Upper lobe of left lung (tissue), 6 donors: ENCODE measurements around the gene TMEM101. TPM values are rescaled to one million over a fixed set of nuclear protein-coding genes. Genes with fewer than 3 reads are reported as not detected.
"Not testable (repeated sequence)": the region's sequence is repeated elsewhere in the genome, so short reads cannot be mapped to it uniquely, and the experiment has no call there.

Source experiments
- ATAC-seq, 2 donors: fragments of 200-7000 bp; cut with Tn5 transposase; one replicate each; pipeline ENCODE4 v1.9.1; 2022; ENCODE audit warnings: mild to moderate bottlenecking in 2 of 2, moderate library complexity in 2 of 2; ENCODE audit not compliant: low FRiP score in 2 of 2
- DNase-seq, 2 donors: peaks; one replicate each; pipeline ENCODE4 v3.0.0-alpha.2; 2019 to 2020
- H3K27ac ChIP-seq, 4 donors: fragments of 200-600 bp; sonication (generic); one replicate each; pipeline ENCODE4 v1.5.1; 2016 to 2019
- H3K27me3 ChIP-seq, 4 donors: fragments of 200-600 bp; sonication (generic); one replicate each; pipeline ENCODE4 v1.5.1; 2017 to 2019
- H3K36me3 ChIP-seq, 4 donors: fragments of 200-600 bp; sonication (generic); one replicate each; pipeline ENCODE4 v1.5.1; 2016 to 2019
- H3K4me1 ChIP-seq, 4 donors: fragments of 200-600 bp; sonication (generic); one replicate each; pipeline ENCODE4 v1.5.1; 2018 to 2019
- H3K4me3 ChIP-seq, 4 donors: fragments of 200-600 bp; sonication (generic); one replicate each; pipeline ENCODE4 v1.5.1; 2017 to 2019; ENCODE audit warnings: mild to moderate bottlenecking in 2 of 4, moderate library complexity in 1 of 4
- H3K9me3 ChIP-seq, 4 donors: fragments of 200-600 bp; sonication (generic); one replicate each; pipeline ENCODE4 v1.5.1; 2018 to 2019
- EP300 ChIP-seq, 4 donors: sonication (generic); formaldehyde crosslinking; IDR thresholded peaks; one replicate each; pipeline ENCODE4 v1.5.1; 2017; ENCODE audit warnings: antibody characterized with exemption in 4 of 4, control low read depth in 2 of 4
- POLR2A ChIP-seq, 4 donors: fragments of 450-650 bp; IDR thresholded peaks; one replicate each; pipeline ENCODE4 v1.5.1; 2016 to 2017; ENCODE audit warnings: antibody characterized with exemption in 4 of 4, mild to moderate bottlenecking in 2 of 4
- POLR2AphosphoS5 ChIP-seq, 2 donors: sonication (generic); formaldehyde crosslinking; IDR thresholded peaks; one replicate each; pipeline ENCODE4 v1.5.1; 2017; ENCODE audit warnings: antibody characterized with exemption in 2 of 2
- WGBS, 2 donors: methylation state at CpG; one replicate each; pipeline ENCODE4 v1.1.5; 2017 to 2018; 5-methylcytosine and 5-hydroxymethylcytosine counted together
- total RNA-seq, 6 donors: library from RNA; depleted of rRNA in 4 of 6; stranded (reverse); fragments of >200 nt in 4 of 6; gene quantifications; one replicate each; pipeline versions ENCODE4 v1.1.0 to v1.2.1, GENCODE V29; 2016 to 2021
- TF ChIP-seq, protein P1 (sequence below), 6 experiments: fragments of 450-650 bp in 4 of 6; fragments of 200-600 bp in 2 of 6; sonication (generic) in 2 of 6; IDR thresholded peaks; one replicate each; pipeline ENCODE4 v1.5.1; 2016 to 2019; ENCODE audit warnings: antibody characterized with exemption in 6 of 6
- donor health status: DM: no; HTN: no; CAD: no; lungs with moderate emphysema.
- donor health status: DM: no; HTN: yes; CAD: no; lungs with severe emphysema.

The TMEM101 gene
- total RNA-seq, 6 donors from 2014 or later, result 10.5 to 36.9 (median 29.1) TPM

DNA sequence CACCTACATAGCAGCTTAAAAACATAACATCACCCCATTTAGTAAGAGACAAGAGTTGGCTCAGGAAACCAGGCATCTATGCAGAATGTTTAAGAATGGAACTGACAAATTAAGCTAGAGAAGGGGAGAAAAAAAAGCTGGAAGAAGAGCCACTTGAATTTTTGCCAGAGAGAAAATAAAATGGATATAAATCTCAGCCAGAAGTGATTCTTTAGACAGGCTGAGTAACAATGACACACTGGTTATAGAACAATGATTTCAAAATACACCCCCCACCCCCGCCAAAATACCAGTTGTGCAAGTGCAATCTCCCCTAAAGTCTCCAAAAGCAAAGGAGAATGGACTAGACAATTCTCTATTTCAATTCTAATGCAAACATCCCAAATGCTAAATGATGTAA is 29.3 kb upstream of the TMEM101 start:
- DNase-seq, result no peak
- no peak overlapping the region for H3K4me3 ChIP-seq
- H3K27me3 ChIP-seq, result no peaks in the 10 kb centered on the region
- ATAC-seq, result no peak
- 44 to 56% methylated on average over 1 of the region's 1 CpG for WGBS, 2 donors
- no peak for TF ChIP-seq POLR2A (IDR thresholded peaks at IDR 0.05)
- H3K9me3 ChIP-seq, result no peaks in the 10 kb centered on the region
- peaks cover 0 to 31% (median 7%) of the 10 kb centered on the region in 4 donors for H3K36me3 ChIP-seq
- peaks cover 37 to 45% (median 39%) of the 10 kb centered on the region in 4 donors for H3K4me1 ChIP-seq
- H3K27ac ChIP-seq, result peak overlapping the region in 3 of 4 donors; percentile 15 to 53 (median 42)

DNA sequence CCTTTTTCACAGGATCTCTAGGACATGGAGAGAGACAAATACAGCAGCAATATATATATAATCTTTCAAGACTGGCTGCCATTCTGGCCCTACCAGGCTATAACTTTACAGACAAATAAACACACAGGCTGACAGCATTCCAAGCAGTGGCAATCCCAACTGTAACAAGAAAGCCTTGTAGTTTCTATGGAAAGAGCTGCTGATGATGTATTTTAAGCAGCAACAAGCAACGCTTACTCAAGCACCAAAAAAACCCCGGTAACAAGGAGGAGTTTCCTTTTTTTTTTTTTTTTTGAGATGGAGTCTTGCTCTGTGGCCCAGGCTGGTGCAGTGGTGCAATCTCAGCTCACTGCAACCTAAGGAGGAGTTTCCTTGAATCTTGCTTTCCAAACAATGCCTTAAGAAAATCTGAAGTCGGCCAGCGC is 28.5 kb upstream of the TMEM101 start:
- Histone ChIP-seq H3K4me3 (no peak overlapping the region), H3K36me3 (peaks cover 0 to 31% (median 7%) of the 10 kb centered on the region in 4 donors), H3K9me3 (no peaks in the 10 kb centered on the region), H3K4me1 (peaks cover 37 to 45% (median 39%) of the 10 kb centered on the region in 4 donors), H3K27ac (peak overlapping the region in 3 of 4 donors; percentile 15 to 64 (median 53)), H3K27me3 (no peaks in the 10 kb centered on the region)
- no peak for DNase-seq
- 29 to 41% methylated on average over 4 of the region's 4 CpGs for WGBS, 2 donors
- ATAC-seq, result peak in 1 of 2 donors; percentile 71
- TF ChIP-seq, protein P1, sequence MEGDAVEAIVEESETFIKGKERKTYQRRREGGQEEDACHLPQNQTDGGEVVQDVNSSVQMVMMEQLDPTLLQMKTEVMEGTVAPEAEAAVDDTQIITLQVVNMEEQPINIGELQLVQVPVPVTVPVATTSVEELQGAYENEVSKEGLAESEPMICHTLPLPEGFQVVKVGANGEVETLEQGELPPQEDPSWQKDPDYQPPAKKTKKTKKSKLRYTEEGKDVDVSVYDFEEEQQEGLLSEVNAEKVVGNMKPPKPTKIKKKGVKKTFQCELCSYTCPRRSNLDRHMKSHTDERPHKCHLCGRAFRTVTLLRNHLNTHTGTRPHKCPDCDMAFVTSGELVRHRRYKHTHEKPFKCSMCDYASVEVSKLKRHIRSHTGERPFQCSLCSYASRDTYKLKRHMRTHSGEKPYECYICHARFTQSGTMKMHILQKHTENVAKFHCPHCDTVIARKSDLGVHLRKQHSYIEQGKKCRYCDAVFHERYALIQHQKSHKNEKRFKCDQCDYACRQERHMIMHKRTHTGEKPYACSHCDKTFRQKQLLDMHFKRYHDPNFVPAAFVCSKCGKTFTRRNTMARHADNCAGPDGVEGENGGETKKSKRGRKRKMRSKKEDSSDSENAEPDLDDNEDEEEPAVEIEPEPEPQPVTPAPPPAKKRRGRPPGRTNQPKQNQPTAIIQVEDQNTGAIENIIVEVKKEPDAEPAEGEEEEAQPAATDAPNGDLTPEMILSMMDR (IDR thresholded peaks at IDR 0.05), result no peak
- TF ChIP-seq EP300 (IDR thresholded peaks at IDR 0.05), result no peak
- TF ChIP-seq POLR2A (IDR thresholded peaks at IDR 0.05), result no peak
- no peak for TF ChIP-seq POLR2AphosphoS5 (IDR thresholded peaks at IDR 0.05)

DNA sequence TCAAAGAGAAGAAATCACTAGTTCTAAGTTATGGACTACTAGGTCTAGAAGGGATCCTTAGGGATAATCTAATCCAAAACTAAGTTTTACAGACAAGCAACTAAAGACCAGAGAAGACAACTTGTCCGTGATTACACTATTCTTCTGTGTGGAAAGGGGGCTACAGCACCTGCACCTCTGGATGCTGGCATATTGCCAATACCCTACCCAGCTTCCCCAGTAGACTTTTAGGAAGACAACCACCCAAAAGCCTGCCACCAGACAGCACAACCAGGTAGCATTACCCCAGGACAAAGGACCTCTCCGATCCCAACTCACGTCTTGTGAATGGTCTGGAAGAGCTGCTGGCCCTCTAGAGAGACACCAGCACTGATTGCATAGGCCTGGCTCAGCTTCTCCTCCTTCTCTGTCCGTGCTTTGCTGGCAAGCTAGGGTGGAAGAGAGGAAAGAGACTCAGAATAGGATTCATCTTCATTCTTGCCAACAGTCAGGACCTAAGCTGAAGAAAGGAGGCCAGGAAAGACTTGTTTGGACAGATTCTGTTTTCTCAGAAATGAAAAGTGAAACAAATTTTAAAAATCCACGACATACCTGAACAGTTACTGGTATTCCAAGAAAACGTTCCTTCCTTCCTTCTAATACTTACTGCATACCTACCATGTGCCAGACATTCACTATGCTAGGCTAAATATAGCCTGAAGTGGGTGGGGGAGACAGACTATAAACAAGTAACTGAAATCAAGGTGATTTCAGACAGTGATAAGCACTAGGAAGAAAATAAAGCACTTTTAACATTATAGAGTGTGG is 25.3 kb upstream of the TMEM101 start:
- 65 to 66% methylated on average over 6 of the region's 6 CpGs for WGBS, 2 donors
- Histone ChIP-seq H3K4me3 (no peak overlapping the region), H3K36me3 (peaks cover 12 to 35% (median 24%) of the 10 kb centered on the region in 4 donors), H3K27me3 (no peaks in the 10 kb centered on the region), H3K9me3 (no peaks in the 10 kb centered on the region), H3K27ac (peak overlapping the region; percentile 22 to 69 (median 53)), H3K4me1 (peaks cover 37 to 45% (median 39%) of the 10 kb centered on the region in 4 donors)
- TF ChIP-seq POLR2AphosphoS5 (IDR thresholded peaks at IDR 0.05) (no peak), POLR2A (IDR thresholded peaks at IDR 0.05) (no peak), EP300 (IDR thresholded peaks at IDR 0.05) (no peak)
- TF ChIP-seq, protein P1 (IDR thresholded peaks at IDR 0.05), result no peak
- no peak for ATAC-seq
- no peak for DNase-seq

DNA sequence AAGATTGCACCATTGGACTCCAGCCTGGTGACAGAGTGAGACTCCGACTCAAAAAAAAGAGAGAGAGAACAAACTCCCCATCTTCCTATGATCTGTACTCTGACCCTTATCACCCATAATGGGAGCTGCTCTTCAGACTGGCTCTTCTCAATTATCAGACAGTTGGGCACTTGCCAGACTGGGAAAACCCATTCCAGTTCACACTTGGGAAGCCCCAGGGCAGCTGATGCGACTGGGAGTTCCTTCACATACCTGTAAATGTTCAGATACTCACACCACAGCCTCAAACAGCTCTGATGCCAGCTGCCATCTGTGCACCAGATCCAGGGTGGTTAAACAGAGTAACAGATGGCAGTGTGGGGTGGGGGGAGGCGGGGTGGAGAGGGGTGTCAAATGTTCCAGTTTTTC is 23.8 kb upstream of the TMEM101 start:
- Histone ChIP-seq H3K27ac (no peak overlapping the region), H3K36me3 (peaks cover 12 to 44% (median 28%) of the 10 kb centered on the region in 4 donors), H3K4me3 (no peak overlapping the region), H3K27me3 (no peaks in the 10 kb centered on the region), H3K9me3 (no peaks in the 10 kb centered on the region), H3K4me1 (peaks cover 25 to 35% (median 29%) of the 10 kb centered on the region in 4 donors)
- DNase-seq (no peak), ATAC-seq (no peak)
- WGBS, 2 donors, result 89 to 91% methylated on average over 3 of the region's 3 CpGs
- TF ChIP-seq POLR2AphosphoS5 (IDR thresholded peaks at IDR 0.05) (no peak), POLR2A (IDR thresholded peaks at IDR 0.05) (no peak), EP300 (IDR thresholded peaks at IDR 0.05) (no peak)
- TF ChIP-seq, protein P1 (IDR thresholded peaks at IDR 0.05), result no peak

DNA sequence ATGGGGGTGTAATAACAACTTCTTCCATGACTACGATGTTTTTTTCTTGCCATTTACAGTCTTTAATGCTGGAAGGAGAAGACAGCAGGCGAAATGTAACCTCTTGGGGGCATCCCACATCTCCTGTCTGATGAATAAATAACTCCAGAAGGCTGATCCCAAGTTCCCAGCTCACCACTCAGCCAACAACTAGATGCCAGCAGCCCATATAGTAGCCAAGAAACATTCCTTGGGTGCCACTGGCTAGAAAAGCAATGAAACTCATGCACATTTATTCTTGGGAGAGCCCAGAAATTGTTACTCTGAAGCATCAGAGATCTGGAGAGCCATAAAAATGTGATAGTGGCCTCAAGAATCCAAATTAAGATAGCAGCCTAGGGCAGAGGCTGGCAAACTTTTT is 22.7 kb upstream of the TMEM101 start:
- WGBS, 2 donors, result 95 to 97% methylated on average over 2 of the region's 2 CpGs
- Histone ChIP-seq H3K27ac (no peak overlapping the region), H3K9me3 (no peaks in the 10 kb centered on the region), H3K4me3 (no peak overlapping the region), H3K4me1 (peaks cover 17 to 24% (median 19%) of the 10 kb centered on the region in 4 donors), H3K36me3 (peaks cover 12 to 53% (median 32%) of the 10 kb centered on the region in 4 donors), H3K27me3 (no peaks in the 10 kb centered on the region)
- TF ChIP-seq, protein P1 (IDR thresholded peaks at IDR 0.05), result no peak
- TF ChIP-seq POLR2A (IDR thresholded peaks at IDR 0.05) (no peak), POLR2AphosphoS5 (IDR thresholded peaks at IDR 0.05) (no peak), EP300 (IDR thresholded peaks at IDR 0.05) (no peak)
- no peak for ATAC-seq
- no peak for DNase-seq

GRCh38 chr17:44034688-44035087 is 19.9 kb upstream of the TMEM101 start:
- H3K27ac ChIP-seq, ATAC-seq: not testable (repeated sequence)
- no CpG with 5 or more reads among the region's 3 CpGs for WGBS, 2 donors

More at GRCh38 chr17:44034688-44035087, 19.9 kb upstream of the TMEM101 start:
- H3K36me3 ChIP-seq, result peaks cover 12 to 69% (median 38%) of the 10 kb centered on the region in 4 donors
- H3K9me3 ChIP-seq, DNase-seq, H3K4me3 ChIP-seq, H3K4me1 ChIP-seq, H3K27me3 ChIP-seq: not testable (repeated sequence)
